ENCODE results near the gene GASK1B.

DNA sequence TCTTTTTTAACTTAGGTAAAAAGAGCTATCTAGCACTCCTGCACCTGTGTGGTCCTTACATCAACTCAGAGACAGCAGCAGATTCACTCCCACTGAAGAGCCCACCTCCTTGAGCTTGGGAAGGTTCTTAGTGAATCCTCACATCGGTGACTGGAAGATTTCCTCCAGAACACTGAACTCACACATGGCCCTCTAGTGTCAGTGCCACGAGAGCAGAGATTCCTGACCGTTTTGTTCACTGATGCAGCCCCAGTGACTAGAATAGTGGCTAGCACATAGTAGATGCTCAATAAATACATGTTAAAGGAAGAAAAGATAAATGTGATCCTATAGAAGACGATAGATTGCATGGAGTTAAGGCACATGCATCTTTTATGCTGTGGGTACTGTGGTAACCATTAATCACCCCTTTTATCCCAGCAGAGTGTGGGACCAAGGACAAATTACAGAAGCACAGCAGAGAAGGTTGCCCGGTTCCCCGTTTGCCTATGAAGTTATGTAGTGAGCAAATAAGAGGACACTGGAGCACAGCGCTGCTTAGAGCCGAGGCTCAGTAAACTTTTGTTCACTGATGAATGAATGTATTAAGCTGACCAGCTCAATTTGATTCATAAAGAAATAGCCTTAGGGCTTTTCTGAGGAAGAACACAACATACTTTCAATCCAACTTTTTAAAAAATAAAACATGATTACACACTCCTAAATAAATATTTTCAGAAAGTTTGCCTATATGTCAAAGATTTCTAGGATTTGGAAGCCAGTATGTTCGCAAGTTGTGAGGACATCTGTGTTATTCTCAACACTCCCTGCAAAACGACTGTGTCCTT is 8.7 kb downstream of the GASK1B start:
- TF ChIP-seq, protein P1, sequence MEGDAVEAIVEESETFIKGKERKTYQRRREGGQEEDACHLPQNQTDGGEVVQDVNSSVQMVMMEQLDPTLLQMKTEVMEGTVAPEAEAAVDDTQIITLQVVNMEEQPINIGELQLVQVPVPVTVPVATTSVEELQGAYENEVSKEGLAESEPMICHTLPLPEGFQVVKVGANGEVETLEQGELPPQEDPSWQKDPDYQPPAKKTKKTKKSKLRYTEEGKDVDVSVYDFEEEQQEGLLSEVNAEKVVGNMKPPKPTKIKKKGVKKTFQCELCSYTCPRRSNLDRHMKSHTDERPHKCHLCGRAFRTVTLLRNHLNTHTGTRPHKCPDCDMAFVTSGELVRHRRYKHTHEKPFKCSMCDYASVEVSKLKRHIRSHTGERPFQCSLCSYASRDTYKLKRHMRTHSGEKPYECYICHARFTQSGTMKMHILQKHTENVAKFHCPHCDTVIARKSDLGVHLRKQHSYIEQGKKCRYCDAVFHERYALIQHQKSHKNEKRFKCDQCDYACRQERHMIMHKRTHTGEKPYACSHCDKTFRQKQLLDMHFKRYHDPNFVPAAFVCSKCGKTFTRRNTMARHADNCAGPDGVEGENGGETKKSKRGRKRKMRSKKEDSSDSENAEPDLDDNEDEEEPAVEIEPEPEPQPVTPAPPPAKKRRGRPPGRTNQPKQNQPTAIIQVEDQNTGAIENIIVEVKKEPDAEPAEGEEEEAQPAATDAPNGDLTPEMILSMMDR (IDR thresholded peaks at IDR 0.05; ENCODE audit: insufficient read depth, low read length) = no peak
- no peak for TF ChIP-seq GABPA (IDR thresholded peaks at IDR 0.05; ENCODE audit: low read depth)
- TF ChIP-seq, protein P2, sequence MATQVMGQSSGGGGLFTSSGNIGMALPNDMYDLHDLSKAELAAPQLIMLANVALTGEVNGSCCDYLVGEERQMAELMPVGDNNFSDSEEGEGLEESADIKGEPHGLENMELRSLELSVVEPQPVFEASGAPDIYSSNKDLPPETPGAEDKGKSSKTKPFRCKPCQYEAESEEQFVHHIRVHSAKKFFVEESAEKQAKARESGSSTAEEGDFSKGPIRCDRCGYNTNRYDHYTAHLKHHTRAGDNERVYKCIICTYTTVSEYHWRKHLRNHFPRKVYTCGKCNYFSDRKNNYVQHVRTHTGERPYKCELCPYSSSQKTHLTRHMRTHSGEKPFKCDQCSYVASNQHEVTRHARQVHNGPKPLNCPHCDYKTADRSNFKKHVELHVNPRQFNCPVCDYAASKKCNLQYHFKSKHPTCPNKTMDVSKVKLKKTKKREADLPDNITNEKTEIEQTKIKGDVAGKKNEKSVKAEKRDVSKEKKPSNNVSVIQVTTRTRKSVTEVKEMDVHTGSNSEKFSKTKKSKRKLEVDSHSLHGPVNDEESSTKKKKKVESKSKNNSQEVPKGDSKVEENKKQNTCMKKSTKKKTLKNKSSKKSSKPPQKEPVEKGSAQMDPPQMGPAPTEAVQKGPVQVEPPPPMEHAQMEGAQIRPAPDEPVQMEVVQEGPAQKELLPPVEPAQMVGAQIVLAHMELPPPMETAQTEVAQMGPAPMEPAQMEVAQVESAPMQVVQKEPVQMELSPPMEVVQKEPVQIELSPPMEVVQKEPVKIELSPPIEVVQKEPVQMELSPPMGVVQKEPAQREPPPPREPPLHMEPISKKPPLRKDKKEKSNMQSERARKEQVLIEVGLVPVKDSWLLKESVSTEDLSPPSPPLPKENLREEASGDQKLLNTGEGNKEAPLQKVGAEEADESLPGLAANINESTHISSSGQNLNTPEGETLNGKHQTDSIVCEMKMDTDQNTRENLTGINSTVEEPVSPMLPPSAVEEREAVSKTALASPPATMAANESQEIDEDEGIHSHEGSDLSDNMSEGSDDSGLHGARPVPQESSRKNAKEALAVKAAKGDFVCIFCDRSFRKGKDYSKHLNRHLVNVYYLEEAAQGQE (IDR thresholded peaks at IDR 0.05; ENCODE audit: insufficient replicate concordance, low read depth) = no peak
